SU-DHL-6 (cell line): ENCODE measurements around the gene D2HGDH.

ENCODE experiments used
- CTCF ChIP-seq: fragments of 200-600 bp; sonication (generic); IDR thresholded peaks from one replicate; pipeline ENCODE4 v1.5.1; 2017; ENCODE audit warnings: antibody characterized with exemption, mild to moderate bottlenecking, low read length, moderate library complexity; ENCODE audit not compliant: insufficient read depth, poor library complexity, severe bottlenecking
- EZH2phosphoT487 ChIP-seq: fragments of 200-600 bp; sonication (generic), shearing (Covaris generic); conservative IDR thresholded peaks from 2 replicates; pipeline ENCODE4 v1.6.1; 2018; ENCODE audit warnings: mild to moderate bottlenecking, antibody characterized with exemption, low read length, moderate library complexity, mixed read lengths

- no peak for TF ChIP-seq CTCF
- no peak for TF ChIP-seq EZH2phosphoT487
Measured at GRCh38 chr2:241686650-241687425, 47.6 kb upstream of the D2HGDH start, which contains the start of gene DTYMK.
